Choroid plexus epithelial cell (primary cell): ENCODE data around the gene PCDHA4.
A peak's percentile ranks its signal among the peaks of the same experiment; 100 is the strongest.
"Not testable (repeated sequence)": the region's sequence is repeated elsewhere in the genome, so short reads cannot be mapped to it uniquely, and the experiment has no call there.

Experiments
- DNase-seq: peaks from one replicate; pipeline ENCODE4 v3.0.0-alpha.2; 2010; ENCODE audit warnings: low read depth
- H3K4me3 ChIP-seq: 2 replicates; pipeline ENCODE4 v1.5.1; 2011; ENCODE audit warnings: low read depth, mild to moderate bottlenecking, control low read depth, low read length, moderate library complexity
- TF ChIP-seq, protein P1 (sequence below): conservative IDR thresholded peaks from 2 replicates; pipeline ENCODE4 v1.5.1; 2011; ENCODE audit warnings: low read depth, mild to moderate bottlenecking, control low read depth, inconsistent platforms, low read length, moderate library complexity

The PCDHA4 gene

GRCh38 chr5:140827704-140828361 lies 21.0 kb downstream of the PCDHA4 start, which contains the start of gene PCDHA6:
TSS of gene PCDHA6 (plus strand) at chr5:140827960. CDS start at chr5:140828092, 132 bp downstream.
- peak; percentile 3 for DNase-seq
- TF ChIP-seq, protein P1, sequence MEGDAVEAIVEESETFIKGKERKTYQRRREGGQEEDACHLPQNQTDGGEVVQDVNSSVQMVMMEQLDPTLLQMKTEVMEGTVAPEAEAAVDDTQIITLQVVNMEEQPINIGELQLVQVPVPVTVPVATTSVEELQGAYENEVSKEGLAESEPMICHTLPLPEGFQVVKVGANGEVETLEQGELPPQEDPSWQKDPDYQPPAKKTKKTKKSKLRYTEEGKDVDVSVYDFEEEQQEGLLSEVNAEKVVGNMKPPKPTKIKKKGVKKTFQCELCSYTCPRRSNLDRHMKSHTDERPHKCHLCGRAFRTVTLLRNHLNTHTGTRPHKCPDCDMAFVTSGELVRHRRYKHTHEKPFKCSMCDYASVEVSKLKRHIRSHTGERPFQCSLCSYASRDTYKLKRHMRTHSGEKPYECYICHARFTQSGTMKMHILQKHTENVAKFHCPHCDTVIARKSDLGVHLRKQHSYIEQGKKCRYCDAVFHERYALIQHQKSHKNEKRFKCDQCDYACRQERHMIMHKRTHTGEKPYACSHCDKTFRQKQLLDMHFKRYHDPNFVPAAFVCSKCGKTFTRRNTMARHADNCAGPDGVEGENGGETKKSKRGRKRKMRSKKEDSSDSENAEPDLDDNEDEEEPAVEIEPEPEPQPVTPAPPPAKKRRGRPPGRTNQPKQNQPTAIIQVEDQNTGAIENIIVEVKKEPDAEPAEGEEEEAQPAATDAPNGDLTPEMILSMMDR = no peak
- no peak within 1 kb of the TSS for H3K4me3 ChIP-seq

DNA sequence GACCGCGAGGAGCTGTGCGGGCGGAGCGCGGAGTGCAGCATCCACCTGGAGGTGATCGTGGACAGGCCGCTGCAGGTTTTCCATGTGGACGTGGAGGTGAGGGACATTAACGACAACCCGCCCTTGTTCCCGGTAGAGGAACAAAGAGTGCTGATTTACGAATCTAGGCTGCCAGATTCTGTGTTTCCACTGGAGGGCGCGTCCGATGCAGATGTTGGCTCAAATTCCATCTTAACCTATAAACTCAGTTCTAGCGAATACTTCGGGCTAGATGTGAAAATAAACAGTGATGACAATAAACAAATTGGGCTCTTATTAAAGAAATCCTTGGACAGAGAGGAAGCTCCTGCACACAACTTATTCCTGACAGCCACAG lies 21.5 kb downstream of the PCDHA4 start:
- TF ChIP-seq, protein P1 = no peak
- no peak overlapping the region for H3K4me3 ChIP-seq
- DNase-seq = no peak

DNA sequence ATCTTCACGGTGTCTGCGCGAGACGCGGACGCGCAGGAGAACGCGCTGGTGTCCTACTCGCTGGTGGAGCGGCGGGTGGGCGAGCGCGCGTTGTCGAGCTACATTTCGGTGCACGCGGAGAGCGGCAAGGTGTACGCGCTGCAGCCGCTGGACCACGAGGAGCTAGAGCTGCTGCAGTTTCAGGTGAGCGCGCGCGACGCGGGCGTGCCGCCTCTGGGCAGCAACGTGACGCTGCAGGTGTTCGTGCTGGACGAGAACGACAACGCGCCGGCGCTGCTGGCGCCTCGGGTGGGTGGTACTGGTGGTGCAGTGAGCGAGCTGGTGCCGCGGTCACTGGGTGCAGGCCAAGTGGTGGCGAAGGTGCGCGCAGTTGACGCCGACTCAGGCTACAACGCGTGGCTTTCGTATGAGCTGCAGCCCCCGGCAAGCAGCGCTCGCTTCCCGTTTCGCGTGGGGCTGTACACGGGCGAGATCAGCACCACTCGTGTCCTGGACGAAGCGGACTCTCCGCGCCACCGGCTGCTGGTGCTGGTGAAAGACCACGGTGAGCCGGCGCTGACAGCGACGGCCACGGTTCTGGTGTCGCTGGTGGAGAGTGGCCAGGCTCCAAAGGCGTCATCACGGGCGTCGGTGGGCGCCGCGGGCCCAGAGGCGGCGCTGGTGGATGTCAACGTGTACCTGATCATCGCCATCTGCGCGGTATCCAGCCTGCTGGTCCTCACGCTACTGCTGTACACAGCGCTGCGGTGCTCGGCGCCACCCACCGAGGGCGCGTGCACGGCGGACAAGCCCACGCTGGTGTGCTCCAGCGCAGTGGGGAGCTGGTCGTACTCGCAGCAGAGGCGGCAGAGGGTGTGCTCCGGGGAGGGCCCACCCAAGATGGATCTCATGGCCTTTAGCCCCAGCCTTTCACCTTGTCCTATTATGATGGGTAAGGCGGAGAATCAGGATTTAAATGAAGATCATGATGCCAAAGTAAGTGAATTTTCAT lies 22.9 kb downstream of the PCDHA4 start:
- not testable (repeated sequence) for DNase-seq, H3K4me3 ChIP-seq

GRCh38 chr5:140833993-140834392 lies 27.1 kb downstream of the PCDHA4 start, which contains the start of gene PCDHA7:
TSS of gene PCDHA7 (plus strand) at chr5:140834269. CDS start at chr5:140834384, 115 bp downstream.
- no peak for DNase-seq
- TF ChIP-seq, protein P1 = no peak
- no peak within 1 kb of the TSS for H3K4me3 ChIP-seq

DNA sequence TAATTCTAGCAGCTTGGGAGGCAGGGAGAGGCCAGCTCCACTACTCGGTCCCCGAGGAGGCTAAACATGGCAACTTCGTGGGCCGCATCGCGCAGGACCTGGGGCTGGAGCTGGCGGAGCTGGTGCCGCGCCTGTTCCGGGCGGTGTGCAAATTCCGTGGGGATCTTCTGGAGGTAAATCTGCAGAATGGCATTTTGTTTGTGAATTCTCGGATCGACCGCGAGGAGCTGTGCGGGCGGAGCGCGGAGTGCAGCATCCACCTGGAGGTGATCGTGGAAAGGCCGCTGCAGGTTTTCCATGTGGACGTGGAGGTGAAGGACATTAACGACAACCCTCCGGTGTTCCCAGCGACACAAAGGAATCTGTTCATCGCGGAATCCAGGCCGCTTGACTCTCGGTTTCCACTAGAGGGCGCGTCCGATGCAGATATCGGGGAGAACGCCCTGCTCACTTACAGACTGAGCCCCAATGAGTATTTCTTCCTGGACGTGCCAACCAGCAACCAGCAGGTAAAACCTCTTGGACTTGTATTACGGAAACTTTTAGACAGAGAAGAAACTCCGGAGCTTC lies 27.7 kb downstream of the PCDHA4 start:
- H3K4me3 ChIP-seq = not testable (repeated sequence)

GRCh38 chr5:140835622-140836510 lies 29.0 kb downstream of the PCDHA4 start:
- TF ChIP-seq, protein P1 = no peak
- no peak overlapping the region for H3K4me3 ChIP-seq
- DNase-seq = no peak

More for the DNA sequence above, 27.7 kb downstream of the PCDHA4 start:
- not testable (repeated sequence) for DNase-seq

GRCh38 chr5:140840978-140841962 lies 34.4 kb downstream of the PCDHA4 start, which contains the start of gene PCDHA8:
TSS of gene PCDHA8 (plus strand) at chr5:140841187. CDS start at chr5:140841322, 135 bp downstream.
- DNase-seq = no peak
- no peak within 1 kb of the TSS for H3K4me3 ChIP-seq
- TF ChIP-seq, protein P1 = no peak
